ENCODE measurements around the gene MYG1.
"Not testable (repeated sequence)": the region's sequence is repeated elsewhere in the genome, so short reads cannot be mapped to it uniquely, and the experiment has no call there.

The MYG1 gene

GRCh38 chr12:53330671-53331070 is 31.2 kb downstream of the MYG1 start:
- no peak overlapping the region for H3K4me3 ChIP-seq (ENCODE audit: low read depth, low read length)
- TF ChIP-seq CTCF (IDR thresholded peaks at IDR 0.05; ENCODE audit: low read depth, low read length), result no peak

- not testable (repeated sequence) for H3K4me3 ChIP-seq (ENCODE audit: low read depth, low read length)
Observed at GRCh38 chr12:53332339-53332738, 32.8 kb downstream of the MYG1 start.

GRCh38 chr12:53332744-53333143 is 33.2 kb downstream of the MYG1 start:
- no peak for TF ChIP-seq CTCF (IDR thresholded peaks at IDR 0.05; ENCODE audit: low read depth, low read length)
- no peak overlapping the region for H3K4me3 ChIP-seq (ENCODE audit: low read depth, low read length)

GRCh38 chr12:53333289-53333688 is 33.8 kb downstream of the MYG1 start:
- no peak for TF ChIP-seq CTCF (IDR thresholded peaks at IDR 0.05; ENCODE audit: low read depth, low read length)
- no peak overlapping the region for H3K4me3 ChIP-seq (ENCODE audit: low read depth, low read length)

- no peak overlapping the region for H3K4me3 ChIP-seq (ENCODE audit: low read depth, low read length)
- no peak for TF ChIP-seq CTCF (IDR thresholded peaks at IDR 0.05; ENCODE audit: low read depth, low read length)
Observed at GRCh38 chr12:53333845-53334244, 34.4 kb downstream of the MYG1 start.

GRCh38 chr12:53334822-53335221 is 35.3 kb downstream of the MYG1 start:
- TF ChIP-seq CTCF (IDR thresholded peaks at IDR 0.05; ENCODE audit: low read depth, low read length), result no peak
- H3K4me3 ChIP-seq (ENCODE audit: low read depth, low read length), result no peak overlapping the region

- TF ChIP-seq CTCF (IDR thresholded peaks at IDR 0.05; ENCODE audit: low read depth, low read length), result no peak
Observed at GRCh38 chr12:53336181-53336681, 36.7 kb downstream of the MYG1 start, which contains the start of gene SP7. SP7 (minus strand) TSS chr12:53336354; CDS start chr12:53335646, 708 bp downstream.

GRCh38 chr12:53338017-53338416 is 38.5 kb downstream of the MYG1 start:
- TF ChIP-seq CTCF (IDR thresholded peaks at IDR 0.05; ENCODE audit: low read depth, low read length), result no peak
- H3K4me3 ChIP-seq (ENCODE audit: low read depth, low read length), result no peak overlapping the region

More at GRCh38 chr12:53336181-53336681, 36.7 kb downstream of the MYG1 start, which contains the start of gene SP7:
- H3K4me3 ChIP-seq (ENCODE audit: low read depth, low read length), result no peak within 1 kb of the TSS
